Calu3 (cell line): ENCODE data around the gene AP3S2. TPM values are rescaled to one million over a fixed set of nuclear protein-coding genes. Genes with fewer than 3 reads are reported as not detected.

Experiments used
- BruUV-seq: library from RNA; stranded (reverse); fragments of 400-500 nt; replicated peaks from 2 replicates; lab custom pipeline; 2021; lab: Mats Ljungman, UMichigan
- CTCF ChIA-PET: fragments of 300-600 bp; sonication (Branson Sonifier 250); formaldehyde crosslinking; loops from one replicate; lab custom pipeline; 2022; ENCODE audit warnings: antibody characterized with exemption; lab: Charles Lee
- DNase-seq: peaks from one replicate; pipeline ENCODE4 v3.0.0; 2022
- H3K27ac Mint-ChIP-seq: one replicate; pipeline ENCODE4 v1.8.0; 2022; ENCODE audit warnings: mixed read lengths; ENCODE audit not compliant: unreplicated experiment
- H3K27me3 Mint-ChIP-seq: one replicate; pipeline ENCODE4 v1.8.0; 2022; ENCODE audit warnings: mixed read lengths; ENCODE audit not compliant: unreplicated experiment
- H3K36me3 Mint-ChIP-seq: one replicate; pipeline ENCODE4 v1.8.0; 2022; ENCODE audit warnings: mild to moderate bottlenecking, moderate library complexity, mixed read lengths; ENCODE audit not compliant: insufficient read depth, unreplicated experiment
- H3K4me1 Mint-ChIP-seq: one replicate; pipeline ENCODE4 v1.8.0; 2022; ENCODE audit warnings: mild to moderate bottlenecking, low read depth, mixed read lengths; ENCODE audit not compliant: unreplicated experiment
- H3K4me3 Mint-ChIP-seq: one replicate; pipeline ENCODE4 v1.8.0; 2022; ENCODE audit warnings: mild to moderate bottlenecking, low read depth, moderate library complexity, mixed read lengths; ENCODE audit not compliant: unreplicated experiment
- H3K9me3 Mint-ChIP-seq: one replicate; pipeline ENCODE4 v1.8.0; 2022; ENCODE audit warnings: low read depth, mixed read lengths; ENCODE audit not compliant: unreplicated experiment
- intact Hi-C: fragments of 100-400 bp; cut with micrococcal nuclease; formaldehyde crosslinking; loops from one replicate; pipeline ENCODE4 v1.10.0; 2022; ENCODE audit not compliant: unreplicated experiment
- total RNA-seq: library from RNA; stranded (reverse); gene quantifications from 2 replicates; pipeline ENCODE4 v1.2.3, GENCODE V29; 2022
- TF ChIP-seq, protein P1 (sequence below): fragments of 200-600 bp; IDR thresholded peaks from one replicate; pipeline ENCODE4 v1.8.0; 2022; ENCODE audit warnings: antibody characterized with exemption; ENCODE audit not compliant: unreplicated experiment

Gene AP3S2
- total RNA-seq, 1 experiment from 2014 or later, result 46.2 TPM

DNA sequence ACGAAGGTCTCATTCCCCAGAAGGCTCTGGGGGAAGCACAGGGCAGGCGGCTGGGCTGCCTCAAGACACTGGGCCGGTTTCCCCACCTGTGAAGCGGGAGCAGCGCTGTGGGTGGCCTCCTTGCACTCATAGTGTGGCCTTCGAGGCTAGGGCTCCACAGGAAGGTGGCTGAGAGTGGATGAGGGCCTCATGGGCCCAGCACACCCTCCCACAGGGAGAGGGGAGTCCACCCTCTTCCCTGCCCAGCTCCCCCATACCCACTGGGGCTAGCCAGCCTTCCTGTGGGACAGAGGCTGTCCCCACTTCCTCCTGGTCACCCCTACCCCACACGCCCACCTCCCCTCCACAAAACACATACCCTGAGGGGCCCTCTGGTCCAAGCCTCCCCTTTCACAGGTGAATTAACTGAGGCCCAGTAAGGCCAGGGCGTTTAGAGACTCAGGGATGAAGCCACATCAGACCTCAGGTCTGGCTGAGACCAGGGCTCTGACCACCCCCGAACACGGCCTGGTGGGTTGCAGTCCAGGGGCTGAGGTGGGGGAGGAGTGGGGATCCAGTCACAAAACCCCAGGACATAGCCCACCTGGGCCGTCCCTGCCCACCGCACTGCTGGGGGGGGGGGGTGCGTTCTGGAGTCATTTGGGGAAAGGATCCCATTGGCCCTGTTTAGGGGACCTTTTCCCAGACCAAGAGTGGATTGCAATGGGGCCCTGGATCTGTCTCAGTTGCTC is 80.2 kb downstream of the AP3S2 start:
- peaks cover 3% of the 10 kb centered on the region for H3K9me3 Mint-ChIP-seq
- DNase-seq, result no peak
- H3K4me1 Mint-ChIP-seq, result no peaks in the 10 kb centered on the region

DNA sequence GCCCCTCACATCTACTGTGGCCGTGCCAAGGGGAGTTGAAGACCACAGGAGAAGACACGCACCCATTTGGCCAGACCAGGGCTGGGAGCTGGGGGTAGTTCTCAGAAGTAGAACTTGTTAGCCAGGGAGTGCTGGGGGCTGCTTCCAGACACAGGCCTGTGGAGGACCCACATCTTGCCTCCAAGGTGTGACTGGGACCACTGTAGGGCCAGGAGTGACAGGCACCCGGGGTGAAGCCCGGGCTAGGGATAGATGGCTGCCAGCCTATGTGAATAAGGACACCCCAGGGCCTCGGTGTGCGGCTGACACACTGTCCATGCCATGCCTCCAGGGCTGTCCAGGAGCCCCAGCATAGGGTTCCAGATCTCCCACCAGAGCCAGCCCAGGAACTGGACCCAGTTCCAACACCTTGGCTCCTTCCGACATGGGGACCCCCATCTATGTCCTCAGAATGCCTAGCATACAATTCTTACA is 80.9 kb downstream of the AP3S2 start:
- intact Hi-C loops, result no loop called here
- Mint-ChIP-seq H3K4me3 (no peak overlapping the region), H3K27me3 (peaks cover 25% of the 10 kb centered on the region), H3K9me3 (peaks cover 3% of the 10 kb centered on the region), H3K4me1 (no peaks in the 10 kb centered on the region), H3K27ac (no peak overlapping the region), H3K36me3 (peaks cover 7% of the 10 kb centered on the region)
- TF ChIP-seq, protein P1, sequence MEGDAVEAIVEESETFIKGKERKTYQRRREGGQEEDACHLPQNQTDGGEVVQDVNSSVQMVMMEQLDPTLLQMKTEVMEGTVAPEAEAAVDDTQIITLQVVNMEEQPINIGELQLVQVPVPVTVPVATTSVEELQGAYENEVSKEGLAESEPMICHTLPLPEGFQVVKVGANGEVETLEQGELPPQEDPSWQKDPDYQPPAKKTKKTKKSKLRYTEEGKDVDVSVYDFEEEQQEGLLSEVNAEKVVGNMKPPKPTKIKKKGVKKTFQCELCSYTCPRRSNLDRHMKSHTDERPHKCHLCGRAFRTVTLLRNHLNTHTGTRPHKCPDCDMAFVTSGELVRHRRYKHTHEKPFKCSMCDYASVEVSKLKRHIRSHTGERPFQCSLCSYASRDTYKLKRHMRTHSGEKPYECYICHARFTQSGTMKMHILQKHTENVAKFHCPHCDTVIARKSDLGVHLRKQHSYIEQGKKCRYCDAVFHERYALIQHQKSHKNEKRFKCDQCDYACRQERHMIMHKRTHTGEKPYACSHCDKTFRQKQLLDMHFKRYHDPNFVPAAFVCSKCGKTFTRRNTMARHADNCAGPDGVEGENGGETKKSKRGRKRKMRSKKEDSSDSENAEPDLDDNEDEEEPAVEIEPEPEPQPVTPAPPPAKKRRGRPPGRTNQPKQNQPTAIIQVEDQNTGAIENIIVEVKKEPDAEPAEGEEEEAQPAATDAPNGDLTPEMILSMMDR, result no peak
- no TSS peak for BruUV-seq
- DNase-seq, result no peak
- CTCF ChIA-PET, result no interaction called here

More for the DNA sequence above, 80.2 kb downstream of the AP3S2 start:
- CTCF ChIA-PET, result no interaction called here
- Mint-ChIP-seq H3K36me3 (peaks cover 7% of the 10 kb centered on the region), H3K27ac (no peak overlapping the region), H3K27me3 (peaks cover 25% of the 10 kb centered on the region), H3K4me3 (no peak overlapping the region)
- intact Hi-C loops, result no loop called here
- TF ChIP-seq, protein P1, result no peak
- no TSS peak for BruUV-seq

DNA sequence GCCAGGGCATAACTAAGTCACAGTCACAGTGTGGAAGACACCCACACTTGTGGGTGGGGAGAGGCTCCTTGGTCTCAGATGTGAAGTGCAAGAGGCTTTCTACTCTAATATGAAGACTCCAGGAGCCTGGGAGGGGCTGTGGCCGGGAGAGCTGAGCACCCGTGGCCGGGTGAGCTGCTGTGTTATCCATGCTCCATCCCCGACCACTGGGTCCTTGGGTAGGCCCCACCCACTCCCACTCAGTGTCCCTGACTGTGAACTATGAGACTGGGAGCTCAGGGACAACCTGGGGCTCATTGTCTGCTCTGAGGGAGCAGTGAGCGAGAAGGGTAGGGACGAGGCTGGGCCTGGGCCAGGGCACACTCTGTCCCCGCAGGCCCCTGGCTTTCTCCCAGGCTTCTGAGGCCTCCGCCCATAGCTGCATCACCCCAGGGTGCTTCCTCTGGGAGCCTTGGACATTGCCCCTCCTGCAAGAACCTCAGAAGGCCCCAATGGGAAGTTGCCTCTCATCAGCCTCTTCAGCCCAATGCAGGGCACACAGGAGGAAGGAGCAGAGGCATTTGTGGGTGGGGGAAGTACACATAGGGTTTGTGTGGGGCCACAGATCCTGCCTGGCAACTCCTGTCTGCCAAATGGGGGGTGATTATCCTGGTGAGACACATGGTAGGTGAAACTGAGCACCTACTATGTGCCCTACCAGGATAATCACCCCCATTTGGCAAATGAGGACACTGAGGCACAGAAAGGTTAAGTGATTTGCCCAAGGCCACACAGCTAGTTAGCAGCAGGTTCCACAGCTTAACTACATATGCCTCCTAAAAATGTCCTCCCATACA is 81.6 kb downstream of the AP3S2 start:
- intact Hi-C loops, result no loop called here
- H3K36me3 Mint-ChIP-seq, result peaks cover 7% of the 10 kb centered on the region
- H3K9me3 Mint-ChIP-seq, result peaks cover 3% of the 10 kb centered on the region
- no TSS peak for BruUV-seq
- no peak overlapping the region for H3K4me3 Mint-ChIP-seq
- CTCF ChIA-PET, result interaction anchor here (0.7 kb wide), 1 partner anchor 1224 kb away, joined by 4 read pairs; no protein-coding TSS in a partner anchor
- TF ChIP-seq, protein P1, result no peak
- no peaks in the 10 kb centered on the region for H3K4me1 Mint-ChIP-seq
- peaks cover 25% of the 10 kb centered on the region for H3K27me3 Mint-ChIP-seq
- no peak for DNase-seq
- no peak overlapping the region for H3K27ac Mint-ChIP-seq

DNA sequence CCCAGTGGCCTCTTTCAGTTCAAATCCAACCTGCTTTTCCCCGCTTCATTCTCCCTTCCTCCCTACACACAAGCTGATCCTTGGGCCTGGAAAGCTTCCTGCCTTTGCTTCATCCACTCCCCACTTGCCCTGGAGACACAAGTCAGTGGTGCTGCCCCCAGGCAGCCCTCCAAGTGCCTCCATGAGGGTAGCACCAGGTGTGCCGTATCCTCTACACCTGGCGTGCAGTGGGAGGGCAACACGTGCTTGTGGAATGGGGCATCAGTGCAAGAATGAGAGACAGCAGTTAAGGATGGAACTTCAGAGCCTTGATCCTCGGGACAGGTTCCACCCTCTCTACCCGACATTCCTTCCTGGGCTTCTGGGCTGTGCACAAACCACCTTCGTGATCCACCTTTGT is 83.0 kb downstream of the AP3S2 start:
- peaks cover 13% of the 10 kb centered on the region for H3K27me3 Mint-ChIP-seq
- TF ChIP-seq, protein P1, result no peak
- H3K27ac Mint-ChIP-seq, result no peak overlapping the region
- intact Hi-C loops, result no loop called here
- no TSS peak for BruUV-seq
- DNase-seq, result no peak
- H3K4me1 Mint-ChIP-seq, result peaks cover 10% of the 10 kb centered on the region
- no peaks in the 10 kb centered on the region for H3K9me3 Mint-ChIP-seq
- peaks cover 7% of the 10 kb centered on the region for H3K36me3 Mint-ChIP-seq
- no peak overlapping the region for H3K4me3 Mint-ChIP-seq
- CTCF ChIA-PET, result interaction anchor here (0.6 kb wide), 1 partner anchor 276 kb away, joined by 3 read pairs; no protein-coding TSS in a partner anchor
